Pulmonary artery endothelial cell (primary cell): ENCODE measurements around the gene CNOT4. TPM values are rescaled to one million over a fixed set of nuclear protein-coding genes. Genes with fewer than 3 reads are reported as not detected.
A peak's percentile ranks its signal among the peaks of the same experiment; 100 is the strongest.
"Not testable (repeated sequence)": the region's sequence is repeated elsewhere in the genome, so short reads cannot be mapped to it uniquely, and the experiment has no call there.

Experiments used
- DNase-seq: peaks from one replicate; pipeline ENCODE4 v3.0.0-alpha.2; 2011; ENCODE audit warnings: low read depth, low spot score
- total RNA-seq: library from RNA; depleted of rRNA; stranded (reverse); fragments of >200 nt; gene quantifications from 2 replicates; pipeline ENCODE4 v1.2.3, GENCODE V29; 2014

CNOT4 gene
- total RNA-seq, 1 donor from 2014 or later = 9.6 TPM

GRCh38 chr7:135328053-135328452 lies 181.8 kb downstream of the CNOT4 start:
- no peak for DNase-seq

DNA sequence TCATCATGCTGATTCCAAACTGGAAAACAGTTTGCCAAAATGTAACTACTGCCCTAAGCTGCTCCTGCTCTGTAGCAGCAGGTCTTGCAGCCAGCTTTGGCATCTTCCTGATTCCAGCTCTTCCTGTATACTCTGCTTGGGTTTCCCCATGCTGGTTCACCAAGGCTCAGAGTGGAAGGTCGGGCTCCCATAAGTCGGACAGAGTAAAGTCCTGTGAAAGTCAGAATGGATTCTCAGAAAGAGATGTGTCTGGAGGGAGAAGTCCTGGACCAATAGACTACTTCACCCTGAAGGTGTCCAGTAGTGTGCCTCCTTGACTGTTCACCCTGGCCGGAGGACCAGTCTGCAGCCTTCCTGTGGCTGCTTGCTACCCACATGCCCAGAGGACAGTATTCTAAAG lies 182.4 kb downstream of the CNOT4 start:
- DNase-seq = no peak

DNA sequence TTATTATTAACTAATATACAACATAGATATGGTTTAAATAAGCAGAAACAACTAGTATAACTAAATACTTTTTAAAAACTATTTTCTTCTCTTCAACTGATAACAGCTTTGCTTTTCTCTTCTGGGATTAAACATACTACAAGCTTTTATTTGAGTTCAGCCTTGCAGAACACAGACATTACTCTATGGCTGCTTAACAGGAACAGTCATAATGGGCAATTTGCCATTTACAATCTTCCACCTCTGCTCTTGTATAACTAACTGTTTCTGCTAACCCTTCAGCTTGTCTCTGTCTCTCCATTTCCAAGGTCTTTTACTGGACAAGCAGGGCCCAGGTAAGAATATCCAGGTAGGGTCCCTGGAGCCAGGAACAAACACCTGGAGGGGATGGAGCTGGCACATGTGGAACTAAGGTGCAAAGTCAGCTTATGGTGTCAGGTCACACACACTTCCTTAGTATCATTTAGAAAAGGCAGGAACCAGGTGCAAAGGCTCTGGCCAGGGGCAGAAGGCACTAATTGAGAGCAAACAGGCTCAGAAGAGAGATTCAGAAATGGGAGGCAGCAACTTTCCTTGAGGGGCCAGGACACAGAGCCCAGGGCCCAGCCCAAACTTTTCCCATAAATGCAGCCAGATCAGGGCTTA lies 183.1 kb downstream of the CNOT4 start:
- DNase-seq = no peak

- DNase-seq = no peak
Observed at GRCh38 chr7:135322571-135323340, 187.1 kb downstream of the CNOT4 start.

- no peak for DNase-seq
Observed at GRCh38 chr7:135321556-135321955, 188.3 kb downstream of the CNOT4 start.

DNA sequence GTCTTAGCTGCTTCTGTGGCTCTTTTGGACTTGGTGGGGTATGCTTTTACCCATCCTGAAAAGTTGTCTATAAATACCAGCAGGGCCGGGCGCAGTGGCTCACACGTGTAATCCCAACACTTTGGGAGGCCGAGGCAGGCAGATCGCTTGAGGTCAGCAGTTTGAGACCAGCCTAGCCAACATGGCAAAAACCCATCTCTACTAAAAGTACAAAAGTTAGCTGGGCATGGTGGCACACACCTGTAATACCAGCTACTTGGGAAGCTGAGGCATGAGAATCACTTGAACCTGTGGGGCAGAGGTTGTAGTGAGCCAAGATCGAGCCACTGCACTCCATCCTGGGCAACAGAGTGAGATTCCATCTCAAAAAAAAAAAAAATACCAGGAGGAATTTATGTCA lies 188.9 kb downstream of the CNOT4 start:
- DNase-seq = not testable (repeated sequence)

DNA sequence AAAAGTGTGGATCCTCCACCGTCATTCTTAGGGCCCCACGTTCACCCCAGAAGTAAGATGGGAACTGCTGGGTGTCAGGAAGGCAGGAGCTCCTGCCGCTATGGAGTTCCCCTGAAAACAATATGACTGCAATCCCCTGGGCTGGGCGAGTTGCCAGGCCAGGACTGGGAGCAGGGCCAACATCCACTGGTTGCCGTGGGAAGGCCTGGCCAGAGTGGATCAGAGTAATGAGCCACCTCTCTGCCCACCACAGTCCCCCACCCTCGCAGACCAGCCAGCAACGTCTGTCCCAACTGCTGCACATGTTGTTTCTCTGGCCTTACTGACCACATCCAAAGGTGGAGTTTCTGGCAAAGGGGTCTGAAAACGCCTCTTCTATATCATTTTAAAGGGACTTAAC lies 189.6 kb downstream of the CNOT4 start:
- DNase-seq = peak; percentile 70

GRCh38 chr7:135317676-135318325 lies 192.1 kb downstream of the CNOT4 start:
- DNase-seq = no peak

GRCh38 chr7:135316648-135317313 lies 193.1 kb downstream of the CNOT4 start:
- no peak for DNase-seq

DNA sequence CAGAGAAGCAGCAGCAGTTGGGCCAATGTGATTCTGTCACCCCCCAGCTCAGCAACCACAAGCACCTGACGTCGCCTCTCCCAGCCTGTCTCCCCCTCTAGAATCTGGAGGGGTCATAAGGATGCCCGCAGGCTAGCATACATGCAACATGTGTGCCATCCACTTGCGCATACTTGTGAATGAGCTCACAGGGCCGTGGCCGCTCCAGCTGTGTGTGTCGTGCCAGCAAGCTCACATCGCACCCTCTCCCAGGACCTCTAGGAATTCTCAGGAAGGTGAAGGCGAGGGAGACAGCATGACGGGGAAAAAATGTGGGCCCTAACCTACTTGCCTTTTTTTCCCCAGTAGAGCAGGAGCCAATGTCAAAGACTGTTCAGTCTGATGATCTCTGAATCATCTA lies 195.9 kb downstream of the CNOT4 start:
- no peak for DNase-seq

Other genes with a start within 250 kb of the CNOT4 start
- 78.0 and 91.2 TPM in 2 replicates for gene NUP205, start 47.8 kb upstream of the CNOT4 start, total RNA-seq
- 6.6 and 8.0 TPM in 2 replicates for gene STMP1, start 152.4 kb upstream of the CNOT4 start, total RNA-seq
- gene SLC13A4, start 218.1 kb upstream of the CNOT4 start, total RNA-seq = not detected in 2 replicates
- not detected in 2 replicates for gene FAM180A, start 238.7 kb upstream of the CNOT4 start, total RNA-seq